LNCAP (cell line): ENCODE measurements around the gene MAN1A2.

Source experiments
- CTCF ChIP-seq: fragments of 450-650 bp; IDR thresholded peaks from 2 replicates; pipeline ENCODE4 v1.5.1; 2017; ENCODE audit warnings: mild to moderate bottlenecking

MAN1A2 gene

GRCh38 chr1:117501281-117501680 is 134.0 kb downstream of the MAN1A2 start:
- no peak for TF ChIP-seq CTCF

- no peak for TF ChIP-seq CTCF
These were observed 144.0 kb downstream of the MAN1A2 start for GRCh38 chr1:117511273-117511672.

GRCh38 chr1:117512728-117513321 is 145.6 kb downstream of the MAN1A2 start:
- TF ChIP-seq CTCF = peak; percentile 68

- no peak for TF ChIP-seq CTCF
These were observed 155.9 kb downstream of the MAN1A2 start for GRCh38 chr1:117523111-117523510.

GRCh38 chr1:117527074-117527473 is 159.8 kb downstream of the MAN1A2 start:
- TF ChIP-seq CTCF = no peak

- no peak for TF ChIP-seq CTCF
These were observed 160.4 kb downstream of the MAN1A2 start for GRCh38 chr1:117527566-117528102.

GRCh38 chr1:117529683-117530082 is 162.4 kb downstream of the MAN1A2 start:
- no peak for TF ChIP-seq CTCF

- TF ChIP-seq CTCF = no peak
These were observed 164.0 kb downstream of the MAN1A2 start for GRCh38 chr1:117531222-117531621.
